A673 (cell line): Measurements from ENCODE around the gene CEP85L. TPM values are rescaled to one million over a fixed set of nuclear protein-coding genes. Genes with fewer than 3 reads are reported as not detected.

Source experiments
- BruUV-seq: library from RNA; stranded (reverse); fragments of 400-500 nt; replicated peaks from 2 replicates; lab custom pipeline; 2021; lab: Mats Ljungman, UMichigan
- CTCF ChIA-PET: fragments of 300-600 bp; sonication (Branson Sonifier 250); formaldehyde crosslinking; loops from one replicate; lab custom pipeline; 2022; ENCODE audit warnings: antibody characterized with exemption; lab: Charles Lee
- POLR2A ChIA-PET: fragments of 300-600 bp; sonication (Branson Sonifier 250); formaldehyde crosslinking; loops from one replicate; lab custom pipeline; 2022; ENCODE audit warnings: antibody characterized with exemption; ENCODE audit not compliant: low non-redundant PET; lab: Charles Lee
- DNase-seq: peaks from one replicate; pipeline ENCODE4 v3.0.0-alpha.2; 2015; ENCODE audit warnings: low spot score
- H3K27ac ChIP-seq: fragments of 200-600 bp; sonication (generic); 2 replicates; pipeline ENCODE4 v1.5.1; 2016; ENCODE audit warnings: mixed run types, low read depth, mild to moderate bottlenecking, mixed read lengths, antibody characterized with exemption, low read length; ENCODE audit not compliant: poor library complexity, severe bottlenecking
- H3K27me3 ChIP-seq: fragments of 200-600 bp; sonication (generic); replicated peaks from 2 replicates; pipeline ENCODE4 v1.6.1; 2017; ENCODE audit warnings: mixed run types, low read depth, mild to moderate bottlenecking, mixed read lengths, antibody characterized with exemption, low read length; ENCODE audit not compliant: insufficient read depth, poor library complexity
- H3K36me3 ChIP-seq: fragments of 200-600 bp; sonication (generic); 2 replicates; pipeline ENCODE4 v1.6.1; 2016; ENCODE audit warnings: mixed run types, mild to moderate bottlenecking, mixed read lengths, antibody characterized with exemption, low read length; ENCODE audit not compliant: insufficient read depth, poor library complexity, severe bottlenecking
- H3K4me1 ChIP-seq: fragments of 200-600 bp; sonication (generic); 2 replicates; pipeline ENCODE4 v1.6.1; 2017; ENCODE audit warnings: mixed run types, mild to moderate bottlenecking, mixed read lengths, antibody characterized with exemption, low read length; ENCODE audit not compliant: insufficient read depth, poor library complexity, severe bottlenecking
- H3K4me3 ChIP-seq: fragments of 200-600 bp; sonication (generic); 2 replicates; pipeline ENCODE4 v1.5.1; 2016; ENCODE audit warnings: low read depth, mixed run types, mild to moderate bottlenecking, mixed read lengths, low read length; ENCODE audit not compliant: poor library complexity, severe bottlenecking
- H3K9me3 ChIP-seq: fragments of 200-600 bp; sonication (generic); 2 replicates; pipeline ENCODE4 v1.6.1; 2016; ENCODE audit warnings: mixed run types, low read depth, mild to moderate bottlenecking, mixed read lengths, antibody characterized with exemption, low read length; ENCODE audit not compliant: poor library complexity, severe bottlenecking
- EZH2 ChIP-seq: fragments of 200-600 bp; sonication (generic); IDR thresholded peaks from 2 replicates; pipeline ENCODE4 v1.6.1; 2017; ENCODE audit warnings: borderline replicate concordance, low read depth, mild to moderate bottlenecking, mixed read lengths, antibody characterized with exemption, low read length; ENCODE audit not compliant: poor library complexity, severe bottlenecking
- intact Hi-C: fragments of 100-400 bp; cut with micrococcal nuclease; formaldehyde crosslinking; loops from one replicate; pipeline ENCODE4 v1.10.0; 2022; ENCODE audit not compliant: unreplicated experiment
- total RNA-seq: library from RNA; stranded (reverse); gene quantifications from 2 replicates; pipeline ENCODE4 v1.2.3, GENCODE V29; 2021
- TF ChIP-seq, protein P1 (sequence below): fragments of 300-800, 200-600 bp; sonication (generic); conservative IDR thresholded peaks from 2 replicates; pipeline ENCODE4 v1.5.1; 2017; ENCODE audit warnings: low read depth, mild to moderate bottlenecking, antibody characterized with exemption, low read length, moderate library complexity, mixed read lengths

Gene CEP85L
- total RNA-seq, 1 experiment from 2014 or later = 7.4 TPM

GRCh38 chr6:118536478-118536877, 114.9 kb downstream of the CEP85L start:
- POLR2A ChIA-PET = no interaction called here
- no TSS peak for BruUV-seq
- intact Hi-C loops = no loop called here
- TF ChIP-seq EZH2 = no peak
- TF ChIP-seq, protein P1, sequence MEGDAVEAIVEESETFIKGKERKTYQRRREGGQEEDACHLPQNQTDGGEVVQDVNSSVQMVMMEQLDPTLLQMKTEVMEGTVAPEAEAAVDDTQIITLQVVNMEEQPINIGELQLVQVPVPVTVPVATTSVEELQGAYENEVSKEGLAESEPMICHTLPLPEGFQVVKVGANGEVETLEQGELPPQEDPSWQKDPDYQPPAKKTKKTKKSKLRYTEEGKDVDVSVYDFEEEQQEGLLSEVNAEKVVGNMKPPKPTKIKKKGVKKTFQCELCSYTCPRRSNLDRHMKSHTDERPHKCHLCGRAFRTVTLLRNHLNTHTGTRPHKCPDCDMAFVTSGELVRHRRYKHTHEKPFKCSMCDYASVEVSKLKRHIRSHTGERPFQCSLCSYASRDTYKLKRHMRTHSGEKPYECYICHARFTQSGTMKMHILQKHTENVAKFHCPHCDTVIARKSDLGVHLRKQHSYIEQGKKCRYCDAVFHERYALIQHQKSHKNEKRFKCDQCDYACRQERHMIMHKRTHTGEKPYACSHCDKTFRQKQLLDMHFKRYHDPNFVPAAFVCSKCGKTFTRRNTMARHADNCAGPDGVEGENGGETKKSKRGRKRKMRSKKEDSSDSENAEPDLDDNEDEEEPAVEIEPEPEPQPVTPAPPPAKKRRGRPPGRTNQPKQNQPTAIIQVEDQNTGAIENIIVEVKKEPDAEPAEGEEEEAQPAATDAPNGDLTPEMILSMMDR = no peak
- DNase-seq = no peak
- Histone ChIP-seq H3K27me3 (no peaks in the 10 kb centered on the region), H3K4me3 (no peak overlapping the region), H3K9me3 (no peaks in the 10 kb centered on the region), H3K27ac (no peak overlapping the region), H3K4me1 (no peaks in the 10 kb centered on the region), H3K36me3 (no peaks in the 10 kb centered on the region)
- CTCF ChIA-PET = no interaction called here

GRCh38 chr6:118535176-118535844, 116.1 kb downstream of the CEP85L start:
- no peak for DNase-seq
- TF ChIP-seq EZH2 = no peak
- TF ChIP-seq, protein P1 = no peak
- H3K4me3 ChIP-seq = no peak overlapping the region
- peaks cover 4% of the 10 kb centered on the region for H3K9me3 ChIP-seq
- ChIA-PET POLR2A (no interaction called here), CTCF (no interaction called here)
- no TSS peak for BruUV-seq
- H3K27me3 ChIP-seq = no peaks in the 10 kb centered on the region
- no peak overlapping the region for H3K27ac ChIP-seq
- no peaks in the 10 kb centered on the region for H3K36me3 ChIP-seq
- intact Hi-C loops = no loop called here
- H3K4me1 ChIP-seq = no peaks in the 10 kb centered on the region

- no TSS peak for BruUV-seq
- Histone ChIP-seq H3K4me3 (no peak overlapping the region), H3K27ac (no peak overlapping the region), H3K4me1 (no peaks in the 10 kb centered on the region), H3K27me3 (no peaks in the 10 kb centered on the region), H3K9me3 (peaks cover 4% of the 10 kb centered on the region), H3K36me3 (no peaks in the 10 kb centered on the region)
- TF ChIP-seq EZH2 = no peak
- TF ChIP-seq, protein P1 = no peak
- ChIA-PET POLR2A (no interaction called here), CTCF (no interaction called here)
- no peak for DNase-seq
- intact Hi-C loops = no loop called here
Measured at GRCh38 chr6:118530942-118531341, 120.4 kb downstream of the CEP85L start.
